ENCODE measurements around the gene PTPN3. TPM values are rescaled to one million over a fixed set of nuclear protein-coding genes. Genes with fewer than 3 reads are reported as not detected.

PTPN3 gene
- total RNA-seq, 1 donor from 2014 or later: 48.5 TPM

- DNase-seq (no peak), ATAC-seq (no peak)
- intact Hi-C loops (cut with micrococcal nuclease): no loop called here
These were observed 39.5 kb downstream of the PTPN3 start for GRCh38 chr9:109458453-109459211.

GRCh38 chr9:109456811-109457210, 41.3 kb downstream of the PTPN3 start:
- intact Hi-C loops (cut with micrococcal nuclease): no loop called here
- ATAC-seq (no peak), DNase-seq (no peak)

GRCh38 chr9:109455861-109456260, 42.2 kb downstream of the PTPN3 start:
- intact Hi-C loops (cut with micrococcal nuclease): no loop called here
- ATAC-seq (no peak), DNase-seq (no peak)

- DNase-seq (no peak), ATAC-seq (no peak)
- intact Hi-C loops (cut with micrococcal nuclease): no loop called here
These were observed 42.7 kb downstream of the PTPN3 start for GRCh38 chr9:109455391-109455790.

DNA sequence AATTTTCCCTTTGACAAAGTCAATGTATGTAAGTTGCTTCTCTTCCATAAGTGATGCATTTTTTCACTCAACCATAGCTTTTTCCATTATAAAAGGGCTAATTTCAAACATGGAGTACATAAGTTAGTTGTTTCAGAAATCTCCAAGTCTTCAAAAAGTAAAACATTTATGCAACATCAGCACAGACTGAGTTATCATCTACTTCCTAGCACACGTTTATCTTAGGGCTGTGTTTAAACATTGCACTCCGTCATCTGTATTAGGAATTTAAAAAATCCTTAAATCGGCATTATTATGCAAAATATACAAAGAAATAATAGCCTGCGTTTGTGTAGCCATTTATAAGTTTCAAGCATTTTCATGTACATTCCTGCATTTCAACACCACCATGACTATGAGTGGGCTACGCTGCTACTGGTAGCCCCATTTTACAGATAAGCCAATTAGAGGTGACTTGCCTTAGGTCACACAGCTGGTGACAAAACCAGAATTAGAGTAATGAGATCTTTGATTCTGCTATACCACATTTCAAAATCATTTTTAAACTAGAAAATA, 43.4 kb downstream of the PTPN3 start:
- no peak for ATAC-seq
- intact Hi-C loops (cut with micrococcal nuclease): no loop called here
- DNase-seq: no peak

DNA sequence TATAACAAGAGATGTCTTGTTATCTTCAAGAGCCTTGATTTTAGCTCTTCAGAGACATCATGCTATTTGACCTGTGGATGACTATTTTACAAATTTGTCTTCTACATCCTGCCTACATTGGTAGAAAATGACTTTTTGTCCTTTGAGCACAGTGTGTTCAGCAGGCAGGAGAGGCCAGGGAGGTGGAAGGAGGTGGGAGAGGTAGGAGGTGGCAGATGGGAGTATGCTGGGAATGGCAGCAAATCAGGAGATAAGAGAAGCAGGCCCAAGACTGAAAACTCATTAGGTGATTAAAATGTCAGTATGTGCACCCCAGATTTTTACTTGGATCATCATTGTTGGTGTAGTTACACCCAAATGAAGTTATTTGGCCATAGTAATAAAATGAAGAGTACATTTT, 44.1 kb downstream of the PTPN3 start:
- intact Hi-C loops (cut with micrococcal nuclease): no loop called here
- no peak for ATAC-seq
- DNase-seq: no peak

DNA sequence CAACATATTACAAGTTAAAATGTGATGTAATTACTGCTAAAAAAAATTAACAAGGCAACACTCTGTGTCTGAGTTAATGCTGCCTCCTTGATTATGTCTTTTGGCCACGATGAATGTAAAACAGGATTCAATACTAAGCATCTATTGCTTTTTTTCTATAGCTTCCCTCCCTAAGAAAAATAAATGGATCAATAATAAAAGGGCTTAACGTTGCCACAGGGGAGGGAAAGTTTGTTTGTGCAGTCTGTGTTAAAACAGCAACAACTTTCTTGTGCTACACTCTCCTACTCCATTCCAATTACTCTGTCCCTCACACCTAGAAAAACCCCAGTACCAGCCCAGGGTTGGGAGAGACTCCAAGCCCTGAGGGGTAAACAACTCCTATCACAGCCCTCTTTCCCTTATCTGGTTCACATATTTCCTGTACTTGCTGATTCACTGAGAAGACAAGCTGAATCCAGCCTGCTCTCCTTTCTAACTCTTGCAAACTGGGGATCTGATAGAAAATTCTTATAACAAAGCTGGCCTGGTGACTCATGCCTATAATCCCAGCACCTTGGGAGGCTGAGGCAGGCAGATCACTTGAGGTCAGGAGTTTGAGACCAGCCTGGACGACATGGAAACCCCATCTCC, 44.8 kb downstream of the PTPN3 start:
- intact Hi-C loops (cut with micrococcal nuclease): no loop called here
- DNase-seq (no peak), ATAC-seq (no peak)

- intact Hi-C loops (cut with micrococcal nuclease): no loop called here
- no peak for ATAC-seq
These were observed 45.3 kb downstream of the PTPN3 start for GRCh38 chr9:109452761-109453160.

GRCh38 chr9:109451311-109452025, 46.6 kb downstream of the PTPN3 start:
- DNase-seq (no peak), ATAC-seq (no peak)
- intact Hi-C loops (cut with micrococcal nuclease): no loop called here

More at GRCh38 chr9:109452761-109453160, 45.3 kb downstream of the PTPN3 start:
- no peak for DNase-seq

- intact Hi-C loops (cut with micrococcal nuclease): no loop called here
- ATAC-seq (no peak), DNase-seq (no peak)
These were observed 47.8 kb downstream of the PTPN3 start for GRCh38 chr9:109450346-109450745.

GRCh38 chr9:109449036-109449798, 48.9 kb downstream of the PTPN3 start:
- ATAC-seq (no peak), DNase-seq (no peak)
- intact Hi-C loops (cut with micrococcal nuclease): loop anchor here (10.0 kb wide), 1 partner anchor 66 kb away; no protein-coding TSS in a partner anchor

GRCh38 chr9:109448223-109448622, 49.9 kb downstream of the PTPN3 start:
- intact Hi-C loops (cut with micrococcal nuclease): loop anchor here (10.0 kb wide), 1 partner anchor 67 kb away; no protein-coding TSS in a partner anchor
- DNase-seq (no peak), ATAC-seq (no peak)

- intact Hi-C loops (cut with micrococcal nuclease): loop anchor here (10.0 kb wide), 1 partner anchor 67 kb away; no protein-coding TSS in a partner anchor
- DNase-seq (no peak), ATAC-seq (no peak)
These were observed 50.6 kb downstream of the PTPN3 start for GRCh38 chr9:109447329-109448076.

DNA sequence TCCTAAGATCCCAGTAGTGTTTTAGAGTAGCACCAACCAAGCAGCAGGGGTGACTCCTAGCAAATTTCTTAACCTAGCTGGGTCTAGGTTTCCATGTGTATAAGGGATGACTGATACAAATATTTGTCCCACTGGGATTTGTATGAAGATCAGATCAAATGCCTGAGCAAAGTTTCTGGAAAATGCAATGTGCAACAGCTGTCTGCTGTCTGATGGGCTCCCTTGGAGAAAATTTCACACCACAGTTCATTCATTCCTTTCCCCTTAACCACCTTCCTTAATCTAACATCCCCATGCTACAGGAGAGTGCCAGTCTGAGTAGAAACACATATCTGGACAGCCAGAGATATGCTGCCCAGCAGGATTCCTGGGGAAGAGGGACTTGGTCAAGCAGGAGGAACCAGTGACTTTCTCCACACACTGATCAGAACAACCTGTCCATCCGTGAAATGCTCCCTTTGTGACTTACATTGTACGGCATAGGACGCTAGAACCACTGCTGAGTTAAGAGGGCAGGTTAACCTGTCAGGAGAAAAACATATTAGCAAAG, 53.3 kb downstream of the PTPN3 start:
- ATAC-seq (no peak), DNase-seq (no peak)
- intact Hi-C loops (cut with micrococcal nuclease): loop anchor here (10.0 kb wide), 1 partner anchor 70 kb away; no protein-coding TSS in a partner anchor

DNA sequence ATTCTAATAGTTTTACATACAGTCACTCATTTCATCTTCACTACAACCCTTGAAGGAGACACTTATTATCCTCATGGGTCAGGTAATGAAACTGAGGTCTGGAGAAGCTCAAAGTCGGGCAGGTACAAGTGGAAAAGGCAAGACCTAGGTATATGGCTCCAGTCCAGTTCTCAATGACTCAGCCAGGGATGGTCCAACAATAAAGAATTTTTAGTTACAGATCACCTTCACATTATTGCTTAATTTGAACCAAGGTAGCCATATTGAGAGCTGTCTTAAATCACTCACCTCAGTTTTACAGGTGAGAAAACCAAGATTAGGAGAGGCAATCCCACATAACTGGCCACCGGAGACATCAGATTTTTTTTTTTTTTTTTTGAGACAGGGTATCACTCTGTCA, 55.4 kb downstream of the PTPN3 start:
- ATAC-seq (no peak), DNase-seq (no peak)
- intact Hi-C loops (cut with micrococcal nuclease): loop anchor here (10.0 kb wide), 1 partner anchor 72 kb away; no protein-coding TSS in a partner anchor

DNA sequence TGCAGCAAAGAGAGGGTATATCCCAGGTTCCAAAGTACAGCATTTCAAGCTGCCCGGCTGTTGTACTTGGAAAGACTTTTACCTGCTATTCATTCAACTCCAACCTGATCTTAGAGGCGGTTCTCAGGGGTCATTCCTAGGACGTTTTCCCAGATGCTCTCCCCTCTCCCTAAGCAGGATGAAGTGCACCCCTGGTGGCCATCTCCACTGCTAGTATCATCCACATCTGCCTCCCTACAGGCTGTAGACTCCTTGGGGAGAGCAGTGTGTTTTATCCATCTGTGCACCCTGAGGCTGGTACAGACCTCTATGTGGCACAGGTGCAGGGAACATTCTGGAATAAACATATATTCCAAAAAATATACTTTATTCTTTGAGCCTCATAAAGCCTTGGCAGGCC, 56.8 kb downstream of the PTPN3 start:
- ATAC-seq (no peak), DNase-seq (no peak)
- intact Hi-C loops (cut with micrococcal nuclease): loop anchor here (10.0 kb wide), 1 partner anchor 74 kb away; no protein-coding TSS in a partner anchor

DNA sequence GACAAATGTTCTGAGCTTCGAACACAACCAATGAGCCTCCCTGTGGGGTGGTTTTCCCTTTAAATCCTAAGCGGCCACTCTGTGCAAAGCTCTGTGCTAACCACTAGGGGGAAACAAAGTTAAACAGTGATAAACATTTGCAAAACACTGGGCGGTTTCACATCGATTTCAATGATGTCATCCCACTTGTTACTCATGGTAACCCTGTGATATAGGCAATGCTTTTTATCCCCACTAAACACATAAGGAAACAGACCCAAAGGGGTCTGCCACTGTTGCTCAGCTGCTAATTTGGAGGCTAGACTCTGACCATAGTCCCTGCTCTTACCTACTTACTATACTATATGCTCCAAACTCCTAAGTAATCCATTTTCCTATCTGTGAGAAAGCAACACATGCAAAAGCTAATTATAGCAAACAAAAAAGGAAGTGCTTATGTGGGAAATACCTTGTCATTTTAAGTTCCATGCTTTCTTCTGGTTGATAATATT, 57.3 kb downstream of the PTPN3 start:
- intact Hi-C loops (cut with micrococcal nuclease): loop anchor here (10.0 kb wide), 1 partner anchor 74 kb away; no protein-coding TSS in a partner anchor
- DNase-seq (no peak), ATAC-seq (peak; percentile 75)

DNA sequence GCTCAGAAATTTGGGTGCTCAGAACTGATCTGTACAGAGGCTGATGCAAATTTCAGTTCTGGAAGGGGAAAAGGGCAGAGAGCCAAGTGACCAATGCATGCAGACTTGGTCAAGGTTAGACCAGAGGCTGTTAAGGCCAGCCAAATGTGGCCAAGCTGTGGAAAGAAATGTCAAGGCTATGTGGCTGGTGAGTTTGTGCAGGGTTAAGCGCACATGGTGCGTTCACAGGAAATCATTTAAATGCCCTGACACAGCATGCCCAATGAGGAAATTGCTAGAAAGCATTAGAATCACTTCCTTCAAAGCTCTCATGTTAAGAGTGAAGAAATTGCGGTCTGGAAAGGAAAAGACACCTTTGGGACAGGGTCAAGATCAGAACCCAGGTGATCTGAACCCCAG, 58.0 kb downstream of the PTPN3 start:
- intact Hi-C loops (cut with micrococcal nuclease): loop anchor here (10.0 kb wide), 1 partner anchor 75 kb away; no protein-coding TSS in a partner anchor
- ATAC-seq (peak; percentile 24), DNase-seq (no peak)
